ENCODE data around the gene IDUA.
"Not testable (repeated sequence)": the region's sequence is repeated elsewhere in the genome, so short reads cannot be mapped to it uniquely, and the experiment has no call there.

The IDUA gene

GRCh38 chr4:999240-999863 is 12.5 kb downstream of the IDUA start:
- DNase-seq (ENCODE audit: low read depth in 2 of 3, low spot score in 2 of 3): not testable (repeated sequence)

GRCh38 chr4:999882-1000425 is 13.1 kb downstream of the IDUA start:
- no peak for DNase-seq (ENCODE audit: low read depth in 2 of 3, low spot score in 2 of 3)

- no peak for DNase-seq (ENCODE audit: low read depth in 2 of 3, low spot score in 2 of 3)
Observed at GRCh38 chr4:1000686-1001260, 13.9 kb downstream of the IDUA start.

GRCh38 chr4:1001561-1002130 is 14.8 kb downstream of the IDUA start:
- DNase-seq (ENCODE audit: low read depth in 2 of 3, low spot score in 2 of 3): no peak

GRCh38 chr4:1002131-1002630 is 15.3 kb downstream of the IDUA start:
- DNase-seq (ENCODE audit: low read depth in 2 of 3, low spot score in 2 of 3): no peak

GRCh38 chr4:1002631-1003251 is 15.9 kb downstream of the IDUA start:
- no peak for DNase-seq (ENCODE audit: low read depth in 2 of 3, low spot score in 2 of 3)

GRCh38 chr4:1003271-1004070 is 16.6 kb downstream of the IDUA start:
- DNase-seq (ENCODE audit: low read depth in 2 of 3, low spot score in 2 of 3): no peak

GRCh38 chr4:1004071-1004418 is 17.2 kb downstream of the IDUA start:
- no peak for DNase-seq (ENCODE audit: low read depth in 2 of 3, low spot score in 2 of 3)

GRCh38 chr4:1004557-1005485 is 18.0 kb downstream of the IDUA start:
- DNase-seq (ENCODE audit: low read depth in 2 of 3, low spot score in 2 of 3): no peak

GRCh38 chr4:1006856-1007255 is 20.0 kb downstream of the IDUA start:
- no peak for DNase-seq (ENCODE audit: low read depth in 2 of 3, low spot score in 2 of 3)

GRCh38 chr4:1008840-1009541 is 22.1 kb downstream of the IDUA start:
- no peak for DNase-seq (ENCODE audit: low read depth in 2 of 3, low spot score in 2 of 3)

- DNase-seq (ENCODE audit: low read depth in 2 of 3, low spot score in 2 of 3): peak; percentile 52 to 60 (median 55)
Observed at GRCh38 chr4:1009542-1010394, 22.9 kb downstream of the IDUA start.

- DNase-seq (ENCODE audit: low read depth in 2 of 3, low spot score in 2 of 3): peak; percentile 52 to 62 (median 57)
Observed at GRCh38 chr4:1010395-1011021, 23.7 kb downstream of the IDUA start.

- peak; percentile 78 to 89 (median 88) for DNase-seq (ENCODE audit: low read depth in 2 of 3, low spot score in 2 of 3)
Observed at GRCh38 chr4:1011022-1011665, 24.3 kb downstream of the IDUA start, which contains the start of gene FGFRL1. Gene FGFRL1, plus strand, starts transcription at chr4:1011626. Its CDS starts 860 bp downstream, at chr4:1012486.

- no peak for DNase-seq (ENCODE audit: low read depth in 2 of 3, low spot score in 2 of 3)
Observed at GRCh38 chr4:1011666-1012033, 24.8 kb downstream of the IDUA start.

GRCh38 chr4:1012034-1012739 is 25.3 kb downstream of the IDUA start:
- no peak for DNase-seq (ENCODE audit: low read depth in 2 of 3, low spot score in 2 of 3)
